ENCODE measurements around the gene LTV1.

Gene LTV1

DNA sequence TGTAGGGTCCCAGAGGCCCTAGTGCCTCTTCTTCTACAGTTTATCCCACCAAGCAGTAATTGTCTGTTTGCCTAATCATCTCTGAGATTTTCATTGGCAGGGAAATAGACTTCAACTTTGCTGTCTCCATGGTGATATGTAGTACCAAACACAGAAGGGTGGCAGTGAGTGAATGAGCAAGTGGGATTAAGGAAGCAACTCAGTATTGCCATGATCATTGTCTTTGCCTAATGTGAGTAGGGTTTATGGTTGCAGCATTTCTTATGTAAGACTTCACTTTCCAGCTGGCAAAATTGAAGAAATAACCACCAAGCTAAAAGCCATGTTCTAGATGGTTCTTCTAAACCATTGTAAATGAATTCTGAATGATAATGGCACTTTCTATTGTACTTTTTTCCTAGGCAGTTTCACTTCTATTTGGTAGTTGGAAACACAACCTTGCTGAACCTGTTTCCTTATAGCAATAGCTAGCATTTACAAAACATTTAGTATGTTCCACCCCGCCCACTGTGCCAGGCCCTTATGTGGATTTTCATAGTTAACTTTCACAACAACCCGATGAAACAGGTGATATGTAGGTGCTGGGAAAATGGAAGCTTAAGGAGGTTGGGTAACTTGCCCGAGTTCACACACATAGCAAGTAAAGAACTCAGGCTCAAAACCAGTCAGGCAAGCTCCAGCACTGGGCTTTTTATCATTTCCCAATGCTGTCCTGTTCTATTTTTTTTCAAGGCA lies 53.2 kb downstream of the LTV1 start:
- FAIRE-seq, result no peak

GRCh38 chr6:143900358-143900757 lies 57.2 kb downstream of the LTV1 start:
- no peak for FAIRE-seq

DNA sequence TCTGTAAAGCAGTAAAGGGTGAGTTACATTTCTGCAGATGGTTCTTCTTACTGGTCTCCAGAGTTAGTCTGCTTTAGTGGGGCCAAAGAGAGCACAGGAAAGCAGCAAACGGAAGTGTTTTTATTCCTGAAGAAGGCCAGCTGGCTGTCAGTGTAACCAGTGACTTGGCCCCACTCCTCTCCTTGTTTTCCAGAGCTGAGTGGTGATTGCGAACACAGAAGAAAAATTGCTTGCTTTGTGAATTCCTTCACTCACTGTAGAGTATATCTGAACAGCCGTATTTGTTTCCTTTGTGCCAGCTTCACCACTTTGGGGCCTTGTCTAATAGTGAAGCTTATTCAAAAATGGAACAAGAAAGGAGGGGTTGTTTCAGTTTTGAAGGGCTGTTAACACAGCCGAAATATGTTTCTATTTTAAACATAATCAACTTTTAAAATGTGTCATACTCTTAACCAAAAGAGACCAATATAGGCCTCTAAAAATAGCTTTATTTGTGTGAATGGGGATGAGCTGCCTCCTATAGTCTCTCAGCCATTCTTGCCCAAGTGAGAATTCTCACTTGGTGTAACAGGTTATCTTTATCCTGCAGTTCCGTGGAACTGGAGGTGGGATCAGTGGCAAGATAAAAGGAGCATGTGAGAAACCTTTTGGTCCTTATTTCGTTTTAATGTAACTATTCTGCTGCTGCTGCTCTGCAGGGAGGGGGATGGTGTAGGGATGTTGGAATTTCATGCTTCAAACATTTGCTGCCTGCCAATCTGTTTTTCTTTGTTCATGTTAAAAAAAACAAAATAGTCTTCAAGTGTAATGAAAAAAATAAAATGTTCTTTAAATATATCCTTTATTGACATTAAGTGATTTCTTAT lies 59.0 kb downstream of the LTV1 start:
- no peak for FAIRE-seq

DNA sequence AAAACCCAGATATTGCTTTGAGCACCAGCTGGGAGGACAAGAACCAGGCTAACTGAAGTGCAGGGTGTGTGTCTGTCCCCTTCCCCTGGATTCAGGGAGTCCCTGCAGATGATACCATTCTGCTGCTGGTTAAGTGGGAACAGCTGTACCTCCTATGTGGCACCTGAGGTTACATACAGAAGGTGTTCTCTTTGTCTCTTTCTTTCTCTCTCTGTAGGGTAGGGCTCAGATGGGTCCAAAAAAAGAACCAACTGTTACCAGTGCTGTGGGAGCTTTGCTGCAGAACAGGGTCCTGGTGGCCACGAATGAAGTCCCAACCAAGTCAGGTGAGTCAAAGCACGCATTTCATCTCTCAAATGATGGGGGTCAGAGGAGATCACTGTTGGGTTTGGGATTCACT lies 59.7 kb downstream of the LTV1 start:
- FAIRE-seq, result no peak

DNA sequence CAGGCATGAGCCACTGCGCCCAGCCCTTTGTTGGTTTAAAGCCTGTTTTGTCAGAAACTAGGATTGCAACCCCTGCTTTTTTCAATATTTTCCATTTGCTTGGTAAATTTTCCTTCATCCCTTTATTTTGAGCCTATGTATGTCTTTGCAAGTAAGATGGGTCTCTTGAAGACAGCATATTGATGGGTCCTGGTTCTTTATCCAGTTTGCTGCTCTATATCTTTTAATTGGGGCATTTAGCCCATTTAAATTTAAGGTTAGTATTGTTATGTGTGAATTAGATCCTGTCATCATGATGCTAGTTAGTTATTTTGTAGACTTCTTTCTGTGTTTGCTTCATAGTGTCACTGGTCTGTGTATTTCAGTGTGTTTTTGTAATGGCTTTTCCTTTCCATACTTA lies 67.9 kb downstream of the LTV1 start:
- FAIRE-seq, result no peak

DNA sequence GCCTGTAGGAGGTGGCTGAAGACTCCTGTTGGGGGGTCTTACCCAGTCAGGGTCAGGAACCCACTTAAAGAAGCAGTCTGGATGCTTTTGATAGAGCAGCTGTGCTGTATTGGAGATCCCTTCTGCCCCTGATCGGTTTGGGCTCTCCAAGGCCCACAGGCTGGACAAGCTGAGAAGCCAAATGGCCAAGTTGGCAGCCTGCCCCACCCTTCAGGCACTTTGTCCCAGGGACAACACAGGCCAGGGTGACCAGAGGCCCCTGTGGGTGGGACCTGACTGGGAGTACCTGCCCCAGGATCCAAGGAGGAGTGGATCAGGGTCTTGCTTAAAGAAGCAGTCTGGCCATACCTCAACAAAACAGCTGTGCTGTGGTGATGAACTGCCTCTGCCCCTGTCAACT lies 69.5 kb downstream of the LTV1 start:
- no peak for FAIRE-seq

Measured in TTC549 (cell line).